Prostate gland (tissue), 2 donors: ENCODE results near the gene IGF2BP3. TPM values are rescaled to one million over a fixed set of nuclear protein-coding genes. Genes with fewer than 3 reads are reported as not detected.
"Not testable (repeated sequence)": the region's sequence is repeated elsewhere in the genome, so short reads cannot be mapped to it uniquely, and the experiment has no call there.

Experiments
- DNase-seq: peaks from one replicate; pipeline ENCODE4 v3.0.0-alpha.2; 2019; ENCODE audit warnings: low spot score
- H3K27ac ChIP-seq, 2 donors: fragments of 200-600 bp; sonication (generic); 2 replicates each; pipeline ENCODE4 v1.5.1; 2017 to 2019
- H3K27me3 ChIP-seq: fragments of 200-600 bp; sonication (generic); replicated peaks from 2 replicates; pipeline ENCODE4 v1.5.1; 2019; ENCODE audit not compliant: insufficient read depth
- H3K36me3 ChIP-seq, 2 donors: fragments of 200-600 bp; sonication (generic); 1 replicate in 1 of 2; 2 replicates in 1 of 2; pipeline versions ENCODE4 v1.5.1 to v1.8.1; 2017 to 2019
- H3K4me1 ChIP-seq: fragments of 200-600 bp; sonication (generic); replicated peaks from 2 replicates; pipeline ENCODE4 v1.5.1; 2019
- H3K4me3 ChIP-seq, 2 donors: fragments of 200-600 bp; sonication (generic); 2 replicates each; pipeline ENCODE4 v1.5.1; 2017 to 2019
- H3K9me3 ChIP-seq: fragments of 200-600 bp; sonication (generic); 2 replicates; pipeline ENCODE4 v1.5.1; 2017
- CTCF ChIP-seq, 4 experiments: fragments of 200-600 bp in 2 of 4; fragments of 450-650 bp in 2 of 4; sonication (generic) in 2 of 4; IDR thresholded peaks; 1 replicate in 3 of 4; 2 replicates in 1 of 4; pipeline ENCODE4 v1.5.1; 2016 to 2019; ENCODE audit warnings: antibody characterized with exemption in 4 of 4, mild to moderate bottlenecking in 2 of 4, moderate library complexity in 2 of 4
- POLR2A ChIP-seq: fragments of 450-650 bp; IDR thresholded peaks from one replicate; pipeline ENCODE4 v1.6.1; 2016; ENCODE audit warnings: antibody characterized with exemption, mild to moderate bottlenecking
- POLR2AphosphoS5 ChIP-seq: sonication (generic); formaldehyde crosslinking; IDR thresholded peaks from one replicate; pipeline ENCODE4 v1.6.1; 2017; ENCODE audit warnings: antibody characterized with exemption
- WGBS: methylation state at CpG from one replicate; pipeline ENCODE4 v1.1.5; 2018; 5-methylcytosine and 5-hydroxymethylcytosine counted together
- intact Hi-C: fragments of 100-400 bp; cut with DNase I; formaldehyde crosslinking; loops from one replicate; pipeline ENCODE4 v1.14.2; 2022
- total RNA-seq, 2 donors: library from RNA; depleted of rRNA; stranded (reverse); fragments of >200 nt; gene quantifications; one replicate each; pipeline ENCODE4 v1.1.0, GENCODE V29; 2016

IGF2BP3 gene
- 1 to 10 TPM in 1 of 2 donors, not detected in 1; 9.6 TPM for total RNA-seq

GRCh38 chr7:23470330-23471105, at the start of gene IGF2BP3:
Gene IGF2BP3, minus strand, starts transcription at chr7:23470491. Its CDS starts 381 bp downstream, at chr7:23470110.
- no peak within 1 kb of the TSS for H3K4me3 ChIP-seq
- DNase-seq: no peak
- H3K27me3 ChIP-seq: peaks cover 75% of the 10 kb centered on the region
- H3K27ac ChIP-seq: no peak within 1 kb of the TSS
- H3K36me3 ChIP-seq: no peaks in the 10 kb centered on the region
- H3K9me3 ChIP-seq: no peaks in the 10 kb centered on the region
- WGBS: 3% methylated on average over 34 of the region's 34 CpGs
- no peak for TF ChIP-seq CTCF (IDR thresholded peaks at IDR 0.05)
- TF ChIP-seq POLR2AphosphoS5: no peak
- TF ChIP-seq POLR2A: no peak
- H3K4me1 ChIP-seq: peaks cover 9% of the 10 kb centered on the region
- intact Hi-C loops: no loop called here

- WGBS: 92% methylated on average over 2 of the region's 2 CpGs
- no peak for DNase-seq
- intact Hi-C loops: no loop called here
- no peaks in the 10 kb centered on the region for H3K27me3 ChIP-seq
- no peak for TF ChIP-seq CTCF (IDR thresholded peaks at IDR 0.05)
- TF ChIP-seq POLR2A: no peak
- no peak overlapping the region for H3K27ac ChIP-seq
- H3K4me1 ChIP-seq: no peaks in the 10 kb centered on the region
- H3K9me3 ChIP-seq: no peaks in the 10 kb centered on the region
- H3K36me3 ChIP-seq: peaks cover 6 to 9% of the 10 kb centered on the region in 2 donors
- H3K4me3 ChIP-seq: no peak overlapping the region
These were observed 44.5 kb upstream of the IGF2BP3 start for GRCh38 chr7:23514755-23515154.

- H3K27ac ChIP-seq, H3K36me3 ChIP-seq, H3K4me3 ChIP-seq, intact Hi-C loops, H3K9me3 ChIP-seq, H3K4me1 ChIP-seq, DNase-seq, H3K27me3 ChIP-seq: not testable (repeated sequence)
- 64% methylated on average over 6 of the region's 6 CpGs for whole genome bisulfite sequencing
- peak; percentile 12 for TF ChIP-seq POLR2AphosphoS5
These were observed 43.5 kb upstream of the IGF2BP3 start for GRCh38 chr7:23513746-23514145.

- 88% methylated on average over 9 of the region's 9 CpGs for WGBS
- TF ChIP-seq CTCF (IDR thresholded peaks at IDR 0.05): no peak
- TF ChIP-seq POLR2AphosphoS5: no peak
- TF ChIP-seq POLR2A: no peak
These were observed 23.7 kb upstream of the IGF2BP3 start for GRCh38 chr7:23494009-23494408.

GRCh38 chr7:23491502-23491901, 21.2 kb upstream of the IGF2BP3 start:
- Histone ChIP-seq H3K4me1 (no peaks in the 10 kb centered on the region), H3K27ac (no peak overlapping the region), H3K4me3 (no peak overlapping the region), H3K27me3 (no peaks in the 10 kb centered on the region), H3K9me3 (no peaks in the 10 kb centered on the region), H3K36me3 (no peaks in the 10 kb centered on the region)
- no peak for DNase-seq
- WGBS: 56% methylated on average over 3 of the region's 3 CpGs
- intact Hi-C loops: no loop called here
- TF ChIP-seq CTCF (IDR thresholded peaks at IDR 0.05) (no peak), POLR2A (no peak), POLR2AphosphoS5 (no peak)

More at GRCh38 chr7:23494009-23494408, 23.7 kb upstream of the IGF2BP3 start:
- no peak for DNase-seq
- no peaks in the 10 kb centered on the region for H3K4me1 ChIP-seq
- H3K27me3 ChIP-seq: no peaks in the 10 kb centered on the region
- intact Hi-C loops: no loop called here
- no peaks in the 10 kb centered on the region for H3K9me3 ChIP-seq
- H3K27ac ChIP-seq: no peak overlapping the region
- no peaks in the 10 kb centered on the region for H3K36me3 ChIP-seq
- H3K4me3 ChIP-seq: no peak overlapping the region
